Urinary bladder (tissue), 4 donors: ENCODE results near the gene SNX6. TPM values are rescaled to one million over a fixed set of nuclear protein-coding genes. Genes with fewer than 3 reads are reported as not detected.
"Not testable (repeated sequence)": the region's sequence is repeated elsewhere in the genome, so short reads cannot be mapped to it uniquely, and the experiment has no call there.

Source experiments
- DNase-seq: peaks from one replicate; pipeline ENCODE4 v3.0.0-alpha.2; 2015; ENCODE audit errors: extremely low spot score
- H3K27ac ChIP-seq: one replicate; pipeline ENCODE4 v1.5.1; 2013; ENCODE audit warnings: low read depth, mild to moderate bottlenecking, moderate library complexity
- H3K36me3 ChIP-seq: one replicate; pipeline ENCODE4 v1.6.1; 2013; ENCODE audit warnings: mild to moderate bottlenecking, moderate library complexity; ENCODE audit not compliant: insufficient read depth
- H3K4me1 ChIP-seq: one replicate; pipeline ENCODE4 v1.6.1; 2013; ENCODE audit warnings: mild to moderate bottlenecking, moderate library complexity; ENCODE audit not compliant: insufficient read depth
- H3K4me3 ChIP-seq: one replicate; pipeline ENCODE4 v1.5.1; 2013; ENCODE audit warnings: low read depth, low read length
- WGBS: extraction: QIAGEN DNeasy Blood & Tissue Kit; methylation state at CpG from one replicate; pipeline ENCODE4 v1.1.7; 2013; 5-methylcytosine and 5-hydroxymethylcytosine counted together
- polyA plus RNA-seq: library from polyadenylated mRNA; stranded (reverse); fragments of 200-250 nt; gene quantifications from one replicate; pipeline ENCODE4 v1.2.3, GENCODE V29; 2013
- total RNA-seq: library from RNA; depleted of rRNA; stranded (reverse); fragments of >200 nt; gene quantifications from one replicate; pipeline ENCODE4 v1.2.3, GENCODE V29; 2014
- donor health status: healthy with polysubstance abuse.
- donor health status: healthy.

The SNX6 gene
- total RNA-seq, result 171 TPM
- 58.9 TPM for polyA plus RNA-seq

GRCh38 chr14:34629657-34630529 lies at the start of gene SNX6:
SNX6 (minus strand) TSS chr14:34630148; CDS start chr14:34630116, 32 bp downstream.
- Histone ChIP-seq H3K4me3 (peak within 1 kb of the TSS; percentile 97), H3K4me1 (no peaks in the 10 kb centered on the region), H3K27ac (peak within 1 kb of the TSS; percentile 91), H3K36me3 (no peaks in the 10 kb centered on the region)
- 2% methylated on average over 84 of the region's 84 CpGs for WGBS
- DNase-seq, result peak; percentile 33

DNA sequence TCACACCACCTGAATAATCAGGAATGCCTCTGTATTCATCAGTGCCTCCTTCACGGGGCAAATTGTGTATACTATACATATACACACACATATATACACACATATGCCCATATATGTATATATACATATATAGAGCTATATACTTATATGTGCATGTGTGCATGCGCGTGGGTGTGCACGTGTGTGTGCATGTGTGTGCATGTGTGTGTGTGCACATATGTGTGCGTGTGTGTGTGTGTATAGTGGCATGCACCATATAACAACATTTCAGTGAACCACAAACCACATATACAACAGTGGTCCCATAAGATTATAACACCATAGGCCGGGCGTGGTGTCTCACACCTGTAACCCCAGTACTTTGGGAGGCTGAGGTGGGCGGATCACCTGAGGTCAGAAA lies 48.8 kb upstream of the SNX6 start:
- 90% methylated on average over 8 of the region's 8 CpGs for WGBS

GRCh38 chr14:34678306-34678705 lies 48.4 kb upstream of the SNX6 start:
- H3K4me3 ChIP-seq, result no peak overlapping the region
- no peaks in the 10 kb centered on the region for H3K36me3 ChIP-seq
- H3K27ac ChIP-seq, result no peak overlapping the region
- WGBS, result 70% methylated on average over 7 of the region's 7 CpGs
- H3K4me1 ChIP-seq, result no peaks in the 10 kb centered on the region
- no peak for DNase-seq

More for the DNA sequence above, 48.8 kb upstream of the SNX6 start:
- H3K4me3 ChIP-seq, result no peak overlapping the region
- no peak for DNase-seq
- no peaks in the 10 kb centered on the region for H3K36me3 ChIP-seq
- no peak overlapping the region for H3K27ac ChIP-seq
- H3K4me1 ChIP-seq, result no peaks in the 10 kb centered on the region

- H3K4me1 ChIP-seq, result no peaks in the 10 kb centered on the region
- H3K27ac ChIP-seq, result no peak overlapping the region
- no peak for DNase-seq
- no peak overlapping the region for H3K4me3 ChIP-seq
- H3K36me3 ChIP-seq, result no peaks in the 10 kb centered on the region
- WGBS, result 86% methylated on average over 7 of the region's 7 CpGs
These were observed 46.7 kb upstream of the SNX6 start for GRCh38 chr14:34676516-34677211.

GRCh38 chr14:34673702-34674101 lies 43.8 kb upstream of the SNX6 start:
- H3K4me1 ChIP-seq, result no peaks in the 10 kb centered on the region
- DNase-seq, result no peak
- WGBS, result 76% methylated on average over 1 of the region's 1 CpG
- H3K4me3 ChIP-seq, result no peak overlapping the region
- H3K36me3 ChIP-seq, result no peaks in the 10 kb centered on the region
- no peak overlapping the region for H3K27ac ChIP-seq

DNA sequence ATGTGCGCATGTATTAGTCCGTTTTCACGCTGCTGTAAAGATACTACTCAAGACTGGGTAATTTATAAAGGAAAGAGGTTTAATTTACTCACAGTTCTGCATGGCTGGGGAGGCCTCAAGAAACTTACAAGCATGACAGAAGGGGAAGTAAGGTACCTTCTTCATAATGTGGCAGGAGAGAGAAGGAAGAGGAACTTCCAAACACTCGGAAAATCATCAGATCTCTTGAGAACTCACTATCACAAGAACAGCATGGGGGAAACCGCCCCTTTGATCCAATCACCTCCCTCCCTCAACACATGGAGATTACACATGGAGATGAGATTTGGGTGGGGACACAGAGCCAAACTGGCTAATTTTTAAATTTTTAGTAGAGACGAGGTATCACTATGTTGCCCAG lies 41.8 kb upstream of the SNX6 start:
- Histone ChIP-seq H3K27ac (no peak overlapping the region), H3K36me3 (no peaks in the 10 kb centered on the region), H3K4me3 (no peak overlapping the region), H3K4me1 (no peaks in the 10 kb centered on the region)
- 64% methylated on average over 6 of the region's 6 CpGs for WGBS
- no peak for DNase-seq

- Histone ChIP-seq H3K4me3 (no peak overlapping the region), H3K36me3 (no peaks in the 10 kb centered on the region), H3K27ac (no peak overlapping the region), H3K4me1 (no peaks in the 10 kb centered on the region)
- whole genome bisulfite sequencing, result 81% methylated on average over 2 of the region's 2 CpGs
- no peak for DNase-seq
These were observed 38.2 kb upstream of the SNX6 start for GRCh38 chr14:34668111-34668510.

GRCh38 chr14:34667007-34667406 lies 37.1 kb upstream of the SNX6 start:
- no peak overlapping the region for H3K4me3 ChIP-seq
- DNase-seq, result no peak
- H3K4me1 ChIP-seq, result no peaks in the 10 kb centered on the region
- no peak overlapping the region for H3K27ac ChIP-seq
- 93% methylated on average over 7 of the region's 7 CpGs for WGBS
- H3K36me3 ChIP-seq, result no peaks in the 10 kb centered on the region

DNA sequence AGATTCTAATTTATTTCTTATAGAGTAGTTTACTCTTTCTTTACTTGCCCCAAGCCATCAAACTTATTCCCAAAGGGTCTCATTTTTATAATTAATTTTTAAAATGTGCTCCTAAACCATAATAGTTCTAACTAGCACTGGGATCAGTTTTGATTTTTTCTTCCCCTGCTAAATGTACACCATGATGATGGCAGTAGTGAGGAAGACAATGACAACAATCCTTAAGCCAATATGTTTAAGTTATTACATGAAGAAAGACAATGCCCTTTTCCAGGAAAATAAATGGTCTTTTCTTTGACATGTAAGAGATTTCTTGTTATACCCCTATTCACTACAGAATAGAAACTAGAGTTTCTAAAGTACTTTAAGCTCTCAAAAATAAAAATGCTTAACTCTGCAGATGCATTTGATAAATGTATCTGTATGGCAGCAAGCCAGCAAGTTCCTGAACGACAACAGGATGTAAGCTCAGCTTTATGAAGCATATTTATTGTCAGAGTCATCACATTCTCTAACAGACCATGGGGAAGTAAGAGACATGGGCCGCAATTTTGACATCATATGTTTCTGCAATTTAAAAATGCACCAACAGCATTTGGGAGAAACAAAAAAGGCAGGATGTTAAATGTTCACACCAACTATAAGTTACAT lies 36.0 kb upstream of the SNX6 start:
- WGBS, result 31% methylated on average over 2 of the region's 2 CpGs
- Histone ChIP-seq H3K27ac (no peak overlapping the region), H3K36me3 (no peaks in the 10 kb centered on the region), H3K4me1 (no peaks in the 10 kb centered on the region), H3K4me3 (no peak overlapping the region)
- DNase-seq, result peak; percentile 31

- 87% methylated on average over 4 of the region's 4 CpGs for WGBS
- Histone ChIP-seq H3K27ac (no peak overlapping the region), H3K4me1 (no peaks in the 10 kb centered on the region), H3K36me3 (no peaks in the 10 kb centered on the region), H3K4me3 (no peak overlapping the region)
- DNase-seq, result no peak
These were observed 32.7 kb upstream of the SNX6 start for GRCh38 chr14:34662561-34663088.

DNA sequence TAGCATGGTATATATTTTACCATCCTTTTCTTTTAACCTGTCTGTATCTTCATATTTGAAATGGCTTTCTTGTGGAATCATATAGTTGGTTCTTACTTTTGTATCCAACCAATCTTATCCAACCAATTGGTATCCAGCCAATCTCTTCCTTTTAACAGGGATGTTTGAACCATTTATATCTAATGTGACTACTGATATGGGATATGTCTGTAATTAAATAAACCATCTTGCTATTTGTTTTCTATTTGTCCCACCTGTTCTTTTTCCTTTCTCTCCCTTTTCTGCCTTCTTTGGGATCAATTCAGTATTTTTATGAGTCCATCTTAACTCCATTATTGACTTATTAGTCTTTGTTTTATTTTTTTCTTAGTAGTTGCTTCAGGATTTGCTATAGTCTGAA lies 30.8 kb upstream of the SNX6 start:
- Histone ChIP-seq H3K4me1 (no peaks in the 10 kb centered on the region), H3K27ac (no peak overlapping the region), H3K4me3 (no peak overlapping the region), H3K36me3 (no peaks in the 10 kb centered on the region)
- DNase-seq, result no peak

DNA sequence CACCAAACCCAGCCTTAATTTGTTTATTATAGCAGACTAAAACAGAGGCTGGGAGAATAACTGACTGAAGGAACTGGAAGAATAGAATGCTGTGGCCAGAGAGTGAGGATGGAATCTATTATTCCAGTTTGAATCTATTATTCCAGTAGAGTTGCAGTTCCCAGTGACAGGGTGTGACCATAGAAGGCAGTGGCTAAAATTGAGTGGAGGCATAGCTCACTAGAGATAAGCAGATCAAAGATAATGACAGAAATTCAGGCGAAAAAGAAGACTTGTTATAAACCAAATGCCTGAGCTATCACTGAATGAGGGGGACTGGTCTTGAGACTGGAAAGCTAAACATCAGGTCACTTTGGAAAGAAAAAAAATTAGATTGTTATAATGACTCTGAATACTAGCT lies 26.0 kb upstream of the SNX6 start:
- 39% methylated on average over 1 of the region's 1 CpG for WGBS
- Histone ChIP-seq H3K4me1 (no peaks in the 10 kb centered on the region), H3K4me3 (no peak overlapping the region), H3K27ac (no peak overlapping the region), H3K36me3 (no peaks in the 10 kb centered on the region)
- no peak for DNase-seq

DNA sequence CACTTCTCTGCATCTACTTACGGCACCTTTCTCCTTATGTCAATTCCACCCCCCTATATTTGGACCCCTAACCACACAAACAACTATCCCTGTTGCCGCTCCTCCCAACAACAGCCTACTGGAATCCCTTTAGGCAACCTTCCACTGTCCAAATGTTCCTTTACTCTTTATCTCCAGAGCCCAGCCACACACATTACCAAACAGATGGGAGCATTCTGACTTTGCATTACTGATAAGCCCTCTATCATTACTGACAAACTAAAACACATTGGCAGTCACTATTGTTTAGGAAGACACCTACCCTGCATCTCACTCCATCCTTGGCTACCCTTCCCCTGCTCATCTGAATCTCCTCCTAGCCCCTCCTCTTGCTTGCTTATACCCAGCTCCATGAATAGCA lies 23.1 kb upstream of the SNX6 start:
- WGBS, result 96% methylated on average over 2 of the region's 2 CpGs
- H3K4me3 ChIP-seq, H3K36me3 ChIP-seq, DNase-seq, H3K27ac ChIP-seq, H3K4me1 ChIP-seq: not testable (repeated sequence)
